IPS-NIHi11 (cell line): ENCODE measurements around the gene KIF6.
"Not testable (repeated sequence)": the region's sequence is repeated elsewhere in the genome, so short reads cannot be mapped to it uniquely, and the experiment has no call there.

Source experiments
- DNase-seq: peaks from one replicate; pipeline ENCODE4 v3.0.0; 2012; ENCODE audit warnings: mixed read lengths, low spot score

The KIF6 gene

DNA sequence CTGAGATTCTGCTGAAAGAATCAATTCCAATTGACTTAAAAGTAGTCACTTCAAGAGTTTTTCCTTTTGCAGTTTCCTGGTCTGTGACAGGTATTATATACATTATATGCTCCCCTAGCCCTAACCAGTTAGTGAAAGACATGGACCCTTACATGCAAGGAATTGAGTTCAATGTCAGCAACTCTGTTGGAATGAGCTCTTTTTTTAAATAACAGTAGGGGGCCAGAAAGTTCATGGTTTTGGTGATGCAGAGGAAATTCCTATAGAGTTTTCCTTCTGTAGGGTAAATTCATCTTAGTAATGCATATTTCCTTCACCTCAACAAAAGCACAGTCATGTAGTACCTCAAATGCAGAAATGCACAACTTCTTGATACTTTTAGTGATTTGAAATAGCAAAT, 172.2 kb downstream of the KIF6 start:
- no peak for DNase-seq

DNA sequence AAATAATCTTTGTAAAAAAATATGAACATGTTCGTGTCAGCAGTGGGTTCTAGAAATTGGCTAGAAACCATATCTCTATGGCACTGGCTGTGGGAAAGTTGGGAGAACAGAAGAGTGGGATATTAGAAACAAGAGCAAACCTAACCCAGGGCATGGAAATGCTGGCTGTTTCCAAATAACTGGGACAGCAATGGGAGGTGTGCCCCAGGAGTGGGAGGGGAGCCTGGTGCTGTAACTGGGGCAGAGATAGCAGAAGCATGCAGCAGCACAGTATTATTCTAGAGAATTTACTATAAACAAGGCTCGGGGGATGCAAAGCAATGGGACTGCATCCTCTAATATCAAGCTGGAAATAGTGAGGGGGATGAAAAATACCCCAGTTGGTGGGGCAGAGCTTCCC, 175.0 kb downstream of the KIF6 start:
- DNase-seq = no peak

DNA sequence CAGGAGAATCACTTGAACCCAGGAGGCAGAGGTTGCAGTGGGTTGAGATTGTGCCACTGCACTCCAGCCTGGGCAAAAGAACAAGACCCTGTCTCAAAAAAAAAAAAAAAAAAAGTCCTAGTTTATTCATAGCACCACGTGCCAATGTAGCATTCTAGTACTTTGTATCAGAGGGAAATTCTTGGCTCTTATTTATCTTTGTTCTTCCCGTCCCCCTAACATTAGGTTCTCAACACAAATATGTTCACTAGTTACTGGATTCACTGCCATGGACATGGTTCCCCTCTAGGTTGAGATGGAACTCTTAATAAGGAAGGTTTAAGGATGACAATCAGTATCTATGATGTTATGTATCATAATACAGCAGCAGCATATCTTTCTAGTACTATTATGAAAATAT, 178.5 kb downstream of the KIF6 start:
- no peak for DNase-seq

DNA sequence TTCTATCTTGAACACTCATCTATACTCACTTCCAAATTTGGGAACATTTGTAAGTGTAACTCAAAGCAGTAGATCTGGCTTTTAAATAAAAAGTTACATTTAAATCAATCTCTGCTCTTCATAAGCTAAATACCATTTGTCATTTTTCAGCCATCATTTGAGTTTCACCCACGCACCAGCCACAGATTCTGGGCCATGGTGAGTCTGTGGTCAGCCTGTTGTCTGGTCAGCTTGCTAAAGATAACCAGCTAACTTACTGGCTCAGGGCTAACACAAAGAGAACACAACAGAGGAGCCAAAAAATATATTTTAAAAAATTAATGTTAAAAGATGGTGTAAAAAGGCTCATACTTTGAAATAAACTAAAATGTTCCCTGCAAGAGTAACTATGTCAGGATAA, 181.3 kb downstream of the KIF6 start:
- no peak for DNase-seq

DNA sequence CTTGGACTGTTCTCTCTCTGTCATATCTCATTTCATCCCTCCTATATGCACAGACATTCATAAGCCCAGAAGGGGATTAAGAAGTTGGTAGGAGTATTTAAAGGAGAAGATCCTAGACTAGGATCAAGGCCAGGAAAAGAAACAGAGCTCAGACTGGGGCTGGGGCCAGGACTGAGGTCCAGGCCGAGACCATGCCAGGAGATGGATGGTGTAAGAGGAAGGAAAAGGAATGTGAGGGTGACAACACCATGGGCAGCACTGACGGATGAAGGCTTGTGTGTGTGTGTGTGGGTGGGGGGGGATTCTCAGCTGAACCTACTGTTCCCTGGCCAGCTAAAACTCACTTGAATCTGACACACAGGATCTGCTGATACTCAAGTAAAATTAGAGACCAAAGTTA, 182.1 kb downstream of the KIF6 start:
- no peak for DNase-seq

DNA sequence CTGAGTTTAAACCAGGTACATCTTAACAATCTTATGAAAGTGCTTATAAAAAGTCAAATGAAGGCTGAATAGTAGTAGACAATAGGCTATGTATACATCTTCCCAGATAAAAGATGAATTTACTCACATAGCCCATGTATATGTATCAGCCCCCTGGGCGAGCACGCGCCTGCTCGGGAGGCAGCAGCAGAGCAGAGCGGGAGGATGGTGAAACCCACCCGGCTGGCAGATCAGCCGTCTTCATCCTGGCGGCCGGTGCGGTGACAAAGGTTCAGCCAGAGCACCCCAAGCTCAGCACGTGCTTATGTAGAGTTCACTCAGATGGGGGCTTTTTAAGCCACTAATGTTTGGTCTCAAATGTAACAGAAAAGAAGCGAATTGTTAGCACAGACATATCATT, 184.8 kb downstream of the KIF6 start:
- no peak for DNase-seq

DNA sequence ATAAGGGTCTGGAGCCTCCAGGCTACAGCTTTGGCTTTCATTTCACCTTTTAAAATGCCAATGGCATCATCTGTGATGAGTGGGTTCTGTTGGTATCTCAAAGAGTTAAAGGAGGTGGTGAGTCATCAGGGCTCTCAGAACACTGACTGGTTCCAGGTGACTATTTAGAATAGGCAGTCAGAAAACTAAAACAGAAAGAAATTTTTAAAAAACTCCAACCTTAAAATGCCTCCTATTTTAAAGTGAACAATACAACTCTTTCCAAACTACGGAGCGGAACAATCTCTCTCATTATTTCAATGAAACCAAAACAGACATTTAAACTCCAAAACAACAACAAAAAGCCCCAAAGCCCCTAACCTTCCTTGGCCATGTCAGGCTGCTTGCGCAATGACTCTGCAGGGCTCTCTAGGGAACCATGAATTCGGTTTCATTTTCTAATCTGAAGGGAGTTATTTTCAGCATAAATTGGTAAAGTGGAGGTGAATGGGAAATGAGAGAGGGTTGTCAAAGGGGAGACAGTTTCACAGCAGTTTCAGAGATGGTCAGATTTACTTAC, 194.9 kb downstream of the KIF6 start:
- DNase-seq = no peak

DNA sequence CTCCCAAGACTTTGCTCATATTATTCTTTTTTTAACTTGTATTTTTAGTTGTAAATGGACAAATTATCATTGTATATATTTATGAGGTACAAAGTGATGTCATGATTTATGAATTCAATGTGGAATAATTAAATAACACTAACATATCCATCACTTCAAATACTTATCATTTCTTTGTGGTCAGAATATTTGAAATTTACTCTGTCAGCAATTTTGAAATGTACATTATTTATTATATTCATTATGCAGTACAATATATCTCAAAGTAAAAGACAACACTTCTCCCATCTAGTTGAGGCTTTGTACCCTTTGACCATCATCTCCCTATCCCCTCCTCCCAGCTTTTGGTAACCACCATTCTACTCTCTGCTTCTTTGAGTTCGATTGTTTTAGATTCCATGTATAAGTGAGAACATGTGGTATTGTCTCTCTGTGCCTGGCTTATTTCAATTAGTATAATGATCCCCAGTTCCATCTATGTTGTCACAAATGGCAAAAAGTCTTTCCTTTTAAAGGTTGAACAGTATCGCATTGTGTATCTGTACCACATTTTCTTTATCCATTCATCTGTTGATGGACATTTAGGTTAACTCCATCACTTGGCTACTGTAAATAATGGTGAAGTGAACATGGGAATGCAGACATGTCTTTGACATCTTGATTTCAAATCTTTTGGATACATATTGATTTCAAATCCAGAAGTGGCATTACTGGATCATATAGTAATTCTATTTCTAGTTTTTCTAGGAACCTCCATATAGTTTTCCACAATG, 197.2 kb downstream of the KIF6 start:
- no peak for DNase-seq

DNA sequence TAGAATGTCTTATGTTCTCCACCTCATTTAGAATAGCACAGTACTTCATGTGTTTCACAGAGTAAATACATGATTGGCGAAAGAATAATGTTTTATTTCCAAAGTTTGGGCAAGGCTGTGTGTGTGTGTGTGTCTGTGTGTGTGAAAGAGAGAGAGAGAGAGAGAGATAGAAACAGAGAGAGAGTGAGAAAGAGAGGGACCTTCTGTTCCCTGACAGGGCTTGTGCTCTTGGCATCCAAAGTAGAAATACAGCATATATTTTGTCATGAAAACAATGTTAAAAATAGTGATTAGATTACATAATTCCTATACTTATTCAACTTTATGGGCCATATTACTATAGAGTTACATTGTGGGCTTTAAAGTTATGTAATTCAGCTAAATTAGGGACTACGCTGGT, 201.2 kb downstream of the KIF6 start:
- DNase-seq = no peak

DNA sequence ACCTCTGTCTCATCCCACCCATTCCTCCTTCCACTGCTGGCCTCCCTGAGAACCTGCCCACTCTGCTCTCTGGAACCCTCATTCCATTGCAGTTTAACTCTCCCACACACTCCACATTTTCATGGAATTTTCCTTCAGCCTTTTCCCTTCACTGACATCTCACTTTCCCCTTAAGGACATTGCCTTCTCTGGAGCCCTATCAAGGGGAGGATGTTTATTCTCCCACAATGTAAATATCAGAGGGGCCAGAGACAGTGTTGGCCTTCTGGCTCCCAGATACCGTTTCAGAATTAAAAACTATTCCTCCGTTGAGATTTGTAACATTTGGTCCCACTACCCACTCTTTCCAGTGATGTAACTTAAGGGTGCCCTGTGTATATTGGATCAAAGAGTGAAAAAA, 203.2 kb downstream of the KIF6 start:
- DNase-seq = no peak

DNA sequence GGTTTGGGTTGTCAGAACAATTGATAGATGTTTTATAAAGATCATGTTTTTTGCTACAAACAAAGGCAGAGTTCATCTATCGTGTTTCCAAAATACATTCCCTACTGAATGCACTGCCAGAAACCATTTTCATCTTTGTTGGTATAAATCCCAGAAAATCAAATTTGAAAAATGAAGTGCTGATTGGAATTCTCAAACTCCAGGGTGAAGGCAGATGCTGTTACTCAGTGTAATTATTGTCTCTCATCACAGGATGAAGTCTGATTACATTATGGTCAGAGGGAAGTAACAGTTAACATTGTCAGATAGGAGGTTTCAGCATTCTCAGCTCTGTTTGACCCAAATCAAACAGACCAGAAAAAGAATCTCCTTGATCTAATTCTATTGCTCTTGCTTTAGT, 204.3 kb downstream of the KIF6 start:
- no peak for DNase-seq

DNA sequence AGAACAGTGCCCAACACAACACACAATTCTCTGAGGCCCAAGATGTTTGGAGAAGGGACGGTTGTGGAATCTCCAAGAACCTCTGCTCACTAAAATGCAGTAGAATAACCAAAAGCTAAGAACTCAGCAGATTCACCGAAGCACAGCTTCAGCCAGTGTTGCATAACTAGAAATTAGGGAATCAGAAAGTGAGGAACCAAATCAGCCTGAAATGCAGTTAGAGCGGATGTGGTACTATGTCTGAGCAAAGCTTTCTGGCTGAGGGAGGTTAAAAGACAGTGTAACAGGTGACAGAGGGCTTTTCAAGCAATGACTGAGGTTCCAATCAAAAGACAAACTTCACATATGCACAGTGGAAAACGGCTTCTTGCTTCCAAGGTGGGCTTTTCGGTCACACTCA, 204.8 kb downstream of the KIF6 start:
- DNase-seq = no peak

DNA sequence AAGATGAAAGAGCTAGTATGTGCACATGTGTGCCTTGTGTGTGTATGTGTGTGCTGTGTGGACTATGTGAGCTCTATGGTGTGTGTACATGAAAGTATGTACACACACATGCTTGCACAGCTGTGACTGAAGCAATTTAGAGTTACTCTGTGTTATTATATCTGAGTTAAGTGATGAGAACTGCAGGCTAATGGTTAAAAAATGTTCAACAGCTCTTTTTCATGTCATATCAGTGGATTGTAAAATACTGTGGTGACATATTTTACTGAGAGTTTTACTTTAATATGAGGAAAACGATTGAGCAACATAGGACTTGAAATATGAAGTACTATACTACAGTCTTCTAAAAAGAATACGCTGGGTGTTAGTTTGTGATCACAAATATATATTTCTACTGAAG, 207.0 kb downstream of the KIF6 start:
- no peak for DNase-seq

DNA sequence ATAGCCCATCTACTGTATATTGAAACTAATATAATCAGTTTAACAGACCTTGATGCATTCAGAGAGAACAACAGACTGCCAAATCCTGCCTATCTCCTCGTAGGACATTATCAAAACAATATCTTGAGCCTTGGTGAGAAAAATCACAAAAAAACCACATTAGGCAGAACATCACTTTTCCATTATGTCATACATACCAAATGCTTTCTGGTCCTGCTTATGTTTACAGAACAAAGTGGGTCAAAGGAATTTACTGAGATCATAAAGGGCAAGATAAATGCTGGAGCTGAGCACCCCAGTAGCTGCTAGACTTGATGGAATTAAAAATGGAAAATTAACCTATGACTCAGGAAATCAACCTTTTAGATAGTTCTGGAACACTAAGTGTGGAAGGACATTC, 207.5 kb downstream of the KIF6 start:
- DNase-seq = no peak

DNA sequence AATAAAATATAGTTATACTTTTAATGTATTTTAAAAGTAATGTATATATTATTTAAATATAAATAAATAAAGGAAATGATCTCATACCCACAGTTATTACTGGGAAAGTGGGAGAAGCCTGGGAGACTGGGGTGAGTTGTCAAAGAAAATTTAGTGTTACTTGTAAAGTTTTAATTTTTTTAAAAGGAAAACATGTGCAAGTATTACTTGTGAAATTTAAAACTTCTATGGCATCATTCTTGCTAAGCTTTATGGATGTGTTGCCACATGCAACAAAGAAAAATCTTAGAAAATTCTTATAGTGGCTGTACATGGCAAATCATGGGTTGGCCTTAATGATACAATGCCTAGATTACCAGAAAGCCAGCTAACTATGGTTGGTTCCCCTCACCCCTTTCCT, 208.7 kb downstream of the KIF6 start:
- DNase-seq = no peak

DNA sequence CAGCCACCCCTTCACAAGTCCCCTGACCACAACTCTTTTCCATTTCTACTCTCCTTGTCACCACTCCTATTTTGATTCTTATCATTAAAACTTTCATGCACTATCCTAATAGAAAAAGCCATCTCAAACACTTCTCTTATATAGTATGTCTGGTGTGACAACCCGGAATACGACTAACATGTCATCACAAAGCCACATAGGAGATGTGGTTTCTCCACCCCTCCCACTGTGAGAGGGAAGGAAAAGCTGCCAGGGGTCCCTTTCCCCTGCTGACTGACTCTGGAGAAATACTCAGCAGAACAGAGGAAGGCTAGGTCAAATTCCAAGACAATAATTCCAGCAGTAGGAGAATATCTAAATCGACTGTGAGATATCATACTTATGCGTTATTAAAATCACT, 209.7 kb downstream of the KIF6 start:
- no peak for DNase-seq

DNA sequence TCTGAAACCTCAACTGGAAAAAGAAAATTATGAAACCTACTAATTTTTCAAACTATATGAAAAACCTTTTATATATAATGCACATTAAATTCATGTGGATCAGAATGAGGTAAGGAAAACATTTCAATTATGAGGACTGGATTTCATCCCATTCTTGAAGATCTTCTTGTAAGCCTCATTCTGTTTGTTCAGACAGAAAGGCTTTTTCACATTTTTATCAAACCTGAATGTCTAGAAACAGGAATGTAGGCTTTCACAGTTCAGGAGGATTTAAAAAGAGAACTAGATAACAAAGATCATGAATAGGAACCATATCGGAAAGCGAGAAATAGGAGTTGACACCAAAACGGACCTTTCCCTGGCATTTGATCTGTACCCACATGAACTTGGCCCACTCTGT, 210.2 kb downstream of the KIF6 start:
- DNase-seq = no peak

DNA sequence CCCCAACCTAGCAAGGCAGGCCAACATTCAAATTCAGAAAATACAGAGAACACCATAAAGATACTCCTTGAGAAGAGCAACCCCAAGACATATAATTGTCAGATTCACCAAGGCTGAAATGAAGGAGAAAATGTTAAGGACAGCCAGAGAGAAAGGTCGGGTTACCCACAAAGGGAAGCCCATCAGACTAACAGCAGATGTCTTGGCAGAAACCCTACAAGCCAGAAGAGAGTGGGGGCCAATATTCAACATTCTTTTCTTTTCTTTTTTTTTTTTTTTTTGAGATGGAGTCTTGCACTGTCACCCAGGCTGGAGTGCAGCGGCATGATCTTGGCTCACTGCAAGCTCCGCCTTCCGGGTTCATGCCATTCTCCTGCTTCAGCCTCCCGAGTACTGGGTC, 215.4 kb downstream of the KIF6 start:
- DNase-seq = not testable (repeated sequence)

DNA sequence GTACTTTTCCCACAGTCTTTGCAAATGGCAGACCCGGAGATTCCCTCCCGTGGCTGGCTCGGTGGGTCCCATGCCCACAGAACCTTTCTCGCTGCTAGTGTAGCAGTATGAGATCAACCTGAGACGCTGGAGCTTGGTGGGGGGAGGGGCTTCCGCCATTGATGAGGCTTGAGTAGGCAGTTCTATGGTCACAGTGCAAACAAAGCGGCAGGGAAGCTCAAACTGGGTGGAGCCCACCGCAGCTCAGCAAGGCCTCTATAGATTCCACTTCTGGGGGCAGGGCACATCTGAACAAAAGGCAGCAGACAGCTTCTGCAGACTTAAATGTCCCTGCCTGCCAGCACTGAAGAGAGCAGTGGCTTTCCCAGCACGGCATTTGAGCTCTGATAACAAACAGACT, 216.7 kb downstream of the KIF6 start:
- DNase-seq = no peak

DNA sequence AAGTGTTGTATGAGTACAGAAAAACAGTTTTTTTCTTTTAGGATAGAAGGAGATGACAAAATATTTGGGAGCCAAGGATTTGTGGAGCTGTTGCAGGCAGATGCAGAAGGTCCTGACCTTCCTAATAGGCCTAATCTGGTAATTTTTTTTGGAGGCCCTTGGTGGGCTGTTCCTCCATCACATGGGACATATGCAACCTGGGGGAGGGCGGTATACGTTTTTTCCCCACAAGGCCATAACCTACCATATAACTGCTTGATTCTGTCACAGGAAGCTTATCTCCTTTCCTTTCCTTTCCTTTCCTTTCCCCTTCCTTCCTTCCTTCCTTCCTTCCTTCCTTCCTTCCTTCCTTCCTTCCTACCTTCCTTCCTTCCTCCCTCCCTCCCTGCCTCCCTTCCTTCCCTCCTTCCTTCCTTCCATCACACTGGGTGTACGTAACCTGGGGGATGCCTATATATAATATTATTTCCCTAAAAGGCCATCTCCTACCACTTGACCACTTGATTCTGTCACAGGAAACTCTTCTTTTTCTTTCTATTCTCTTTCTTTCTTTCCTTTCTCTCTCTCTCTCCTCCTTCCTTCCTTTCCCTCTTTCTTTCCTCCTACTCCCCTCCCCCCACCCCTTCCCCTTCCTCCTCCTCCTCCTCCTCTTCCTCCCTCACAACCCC, 217.7 kb downstream of the KIF6 start:
- DNase-seq = no peak

DNA sequence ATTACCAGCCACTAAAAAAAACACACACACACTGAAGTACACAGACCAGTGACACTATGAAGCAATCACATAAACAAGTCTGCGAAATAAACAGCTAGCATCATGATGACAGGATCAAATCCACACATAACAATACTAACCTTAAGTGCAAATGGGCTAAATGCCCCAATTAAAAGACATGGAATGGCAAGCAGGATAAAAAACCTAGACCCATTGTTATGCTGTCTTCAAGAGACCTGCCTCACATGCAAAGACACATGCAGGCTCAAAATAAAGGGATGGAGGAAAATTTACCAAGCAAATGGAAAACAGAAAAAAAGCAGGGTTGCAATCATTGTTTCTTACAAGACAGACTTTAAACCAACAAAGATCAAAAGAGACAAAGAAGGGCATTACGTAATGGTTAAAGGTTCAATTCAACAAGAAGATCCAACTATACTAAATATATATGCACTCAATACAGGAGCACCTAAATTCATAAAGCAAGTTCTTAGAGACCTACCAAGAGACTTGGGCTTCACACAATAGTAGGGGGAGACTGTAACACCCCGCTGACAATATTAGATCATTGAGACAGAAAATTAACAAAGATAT, 222.7 kb downstream of the KIF6 start:
- DNase-seq = not testable (repeated sequence)

DNA sequence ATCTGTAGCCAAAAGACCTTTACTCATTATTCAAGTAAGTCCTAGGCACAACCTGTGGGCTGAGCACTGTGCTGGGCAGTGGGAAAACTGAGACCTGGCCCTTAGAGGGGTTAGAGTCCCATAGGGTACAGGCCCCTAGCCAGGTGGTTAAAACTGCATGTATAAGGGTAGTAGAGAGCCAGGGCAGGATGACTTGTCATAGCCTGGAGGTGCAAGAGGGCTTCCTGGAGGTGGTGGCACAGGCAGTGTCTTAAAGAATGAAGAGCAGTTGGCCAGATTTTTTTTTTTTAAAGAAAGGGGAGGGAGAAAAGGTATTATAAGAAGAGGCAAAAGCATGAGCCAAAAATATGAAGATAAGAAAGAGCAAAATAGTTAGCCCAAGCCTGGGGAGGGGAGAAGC, 226.2 kb downstream of the KIF6 start:
- DNase-seq = no peak

DNA sequence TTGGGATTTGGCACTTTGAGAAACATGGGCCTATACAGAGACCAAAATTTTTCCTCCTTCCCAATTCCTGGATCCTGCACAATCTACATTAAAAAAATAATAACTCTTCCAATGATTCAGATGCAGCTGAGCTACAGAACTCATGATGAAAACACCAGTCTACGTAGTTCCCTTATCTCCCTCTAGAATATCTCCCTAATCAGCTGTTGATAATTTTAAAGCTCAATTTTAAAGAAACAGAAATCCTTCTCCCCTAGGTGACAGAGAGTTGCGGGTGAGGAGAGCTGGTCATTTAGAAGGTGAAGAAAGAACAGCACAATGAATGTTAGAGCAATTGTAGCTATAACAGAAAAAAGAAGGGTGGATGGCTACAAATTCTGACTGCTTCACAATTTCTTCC, 227.1 kb downstream of the KIF6 start:
- DNase-seq = no peak
